Stimulated activated CD4-positive, alpha-beta T cell treated with anti-CD3 and anti-CD28 coated beads, TNF-alpha, amount 100 ng/mL, for 4 hours (primary cell): Measurements from ENCODE around the gene SHC1.

Experiments
- DNase-seq, 3 experiments: peaks; one replicate each; pipeline ENCODE4 v3.0.0-alpha.2; 2020; ENCODE audit warnings: low read depth in 3 of 3

Gene SHC1

GRCh38 chr1:155008015-155008941, 37.7 kb upstream of the SHC1 start:
- no peak for DNase-seq

DNA sequence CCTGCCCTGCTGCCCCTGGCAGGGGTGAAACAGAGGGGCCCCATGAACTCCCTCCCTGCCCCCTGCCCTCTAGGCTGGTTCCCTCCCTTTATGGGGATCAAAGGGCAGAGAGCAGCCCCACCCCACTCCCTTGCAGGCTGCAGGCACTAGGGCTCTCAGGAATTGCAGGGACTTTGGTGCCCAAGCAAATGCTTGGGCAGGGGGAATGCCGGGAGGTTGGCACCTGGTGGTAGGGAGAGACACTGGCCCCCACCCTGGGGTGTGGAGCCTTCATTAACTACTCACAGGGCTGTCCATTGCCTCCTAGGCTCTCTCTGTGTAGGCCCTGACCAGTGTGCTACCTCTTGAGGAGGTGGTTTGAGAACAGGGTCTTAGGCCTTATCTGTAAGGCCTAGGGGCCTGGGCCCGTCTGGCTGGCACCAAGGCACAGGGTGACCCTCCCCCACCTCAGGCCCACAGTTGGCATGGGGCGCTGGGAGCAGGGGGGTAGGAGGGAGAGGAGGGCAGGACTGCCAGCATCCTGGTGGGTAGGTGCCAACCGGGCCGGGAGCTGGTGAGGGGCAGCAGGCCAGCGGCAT, 36.8 kb upstream of the SHC1 start:
- no peak for DNase-seq

- no peak for DNase-seq
Measured at GRCh38 chr1:155006601-155007101, 36.1 kb upstream of the SHC1 start.

GRCh38 chr1:155005076-155006011, 34.8 kb upstream of the SHC1 start:
- no peak for DNase-seq

- no peak for DNase-seq
Measured at GRCh38 chr1:155004352-155005075, 34.0 kb upstream of the SHC1 start.

GRCh38 chr1:155003766-155004351, 33.3 kb upstream of the SHC1 start:
- no peak for DNase-seq

- no peak for DNase-seq
Measured at GRCh38 chr1:155003227-155003765, 32.7 kb upstream of the SHC1 start.

GRCh38 chr1:155002464-155003226, 32.1 kb upstream of the SHC1 start, which contains the start of gene ZBTB7B:
TSS of gene ZBTB7B (plus strand) at chr1:155002802. CDS start at chr1:155014661, 11,859 bp downstream.
- no peak for DNase-seq

DNA sequence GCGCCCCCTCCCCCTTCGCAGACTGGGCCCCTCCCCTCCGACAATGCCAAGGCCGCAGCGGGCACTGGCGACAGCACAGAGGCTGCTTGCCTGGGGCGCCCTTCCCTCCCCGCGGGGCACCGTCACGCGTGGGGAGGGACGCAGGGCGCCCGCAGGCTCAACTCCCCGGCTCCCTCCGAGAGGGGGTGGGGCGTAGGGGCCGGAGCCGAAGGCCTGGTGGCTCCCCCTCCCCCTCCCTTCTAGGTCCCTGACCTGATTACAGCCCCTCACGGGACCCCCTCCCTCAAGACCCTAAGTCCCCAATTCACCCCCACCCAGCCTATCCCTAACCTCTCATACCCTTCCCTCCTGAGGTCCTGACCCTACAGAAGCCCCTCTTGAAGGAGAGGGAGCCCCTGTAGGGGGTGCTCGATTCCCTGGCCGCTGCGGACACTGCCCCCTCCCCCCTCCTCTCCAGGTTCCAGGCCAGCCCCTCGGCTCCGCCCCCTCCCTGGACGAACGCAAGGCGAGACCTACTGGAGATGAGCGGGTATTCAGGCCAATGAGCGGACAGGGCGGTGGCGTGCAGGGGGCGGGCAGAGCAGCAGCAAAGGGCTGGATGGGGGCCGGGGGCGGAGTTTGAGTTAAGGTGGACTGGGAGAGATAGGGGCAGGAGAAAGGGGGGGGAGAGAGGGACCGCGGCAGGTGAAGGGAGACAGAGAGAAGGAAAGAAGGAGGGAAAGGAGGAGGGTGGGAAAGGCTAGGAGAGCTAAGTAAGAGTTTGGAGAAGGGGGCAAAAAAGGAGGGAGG, 31.3 kb upstream of the SHC1 start:
- peak; percentile 96 to 97 (median 97) for DNase-seq

DNA sequence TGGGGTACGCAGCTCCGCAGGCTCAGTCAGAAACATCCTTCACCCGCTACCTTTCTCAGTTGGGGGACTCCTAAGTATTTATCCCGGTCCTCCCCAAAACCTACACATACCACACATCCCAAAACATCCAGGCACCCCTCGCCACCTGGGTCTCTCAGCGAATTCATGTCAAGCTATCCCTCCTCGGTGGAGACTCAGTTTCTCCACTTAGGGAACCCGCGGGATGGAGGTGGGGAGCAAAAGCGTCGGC, 30.8 kb upstream of the SHC1 start:
- DNase-seq, result no peak

DNA sequence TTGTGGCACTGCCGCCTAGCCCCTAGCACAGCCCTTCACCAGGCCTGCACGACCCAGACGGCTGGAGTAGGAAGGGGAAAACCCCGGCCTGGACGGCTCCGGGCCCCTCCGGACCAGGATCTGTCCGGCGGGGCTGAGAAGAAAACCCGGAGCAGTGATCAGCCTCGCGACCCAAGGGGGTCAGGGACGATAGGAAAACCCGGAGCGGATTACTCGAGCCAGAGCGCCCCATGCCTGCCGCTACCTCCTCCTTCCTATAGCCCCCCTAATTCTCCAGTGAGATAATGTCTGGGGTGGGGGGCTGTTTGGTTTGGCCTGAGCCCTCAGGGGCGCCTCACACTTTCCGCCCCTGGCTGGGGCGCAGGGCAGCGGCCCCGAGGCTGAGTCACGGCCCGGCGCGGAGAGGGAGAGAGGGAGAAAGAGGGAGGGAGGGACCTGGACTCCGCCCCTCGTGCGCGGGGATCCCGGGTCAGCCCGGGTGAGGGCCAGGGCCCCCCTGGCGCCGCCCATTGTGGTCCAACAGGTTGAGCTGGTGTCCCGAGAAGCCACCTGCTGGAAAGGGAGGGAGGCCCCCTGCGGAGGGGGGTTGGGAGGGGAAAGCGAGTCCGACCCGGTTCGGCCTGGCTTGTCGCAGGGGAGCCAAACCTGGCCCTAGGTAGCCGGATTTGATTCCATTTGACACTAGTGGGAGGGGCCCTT, 30.3 kb upstream of the SHC1 start:
- peak in 2 of 3 experiments; percentile 58 to 69 for DNase-seq

GRCh38 chr1:155000411-155000725, 29.8 kb upstream of the SHC1 start:
- DNase-seq, result no peak

- DNase-seq, result no peak
Measured at GRCh38 chr1:154999571-155000410, 29.2 kb upstream of the SHC1 start.

DNA sequence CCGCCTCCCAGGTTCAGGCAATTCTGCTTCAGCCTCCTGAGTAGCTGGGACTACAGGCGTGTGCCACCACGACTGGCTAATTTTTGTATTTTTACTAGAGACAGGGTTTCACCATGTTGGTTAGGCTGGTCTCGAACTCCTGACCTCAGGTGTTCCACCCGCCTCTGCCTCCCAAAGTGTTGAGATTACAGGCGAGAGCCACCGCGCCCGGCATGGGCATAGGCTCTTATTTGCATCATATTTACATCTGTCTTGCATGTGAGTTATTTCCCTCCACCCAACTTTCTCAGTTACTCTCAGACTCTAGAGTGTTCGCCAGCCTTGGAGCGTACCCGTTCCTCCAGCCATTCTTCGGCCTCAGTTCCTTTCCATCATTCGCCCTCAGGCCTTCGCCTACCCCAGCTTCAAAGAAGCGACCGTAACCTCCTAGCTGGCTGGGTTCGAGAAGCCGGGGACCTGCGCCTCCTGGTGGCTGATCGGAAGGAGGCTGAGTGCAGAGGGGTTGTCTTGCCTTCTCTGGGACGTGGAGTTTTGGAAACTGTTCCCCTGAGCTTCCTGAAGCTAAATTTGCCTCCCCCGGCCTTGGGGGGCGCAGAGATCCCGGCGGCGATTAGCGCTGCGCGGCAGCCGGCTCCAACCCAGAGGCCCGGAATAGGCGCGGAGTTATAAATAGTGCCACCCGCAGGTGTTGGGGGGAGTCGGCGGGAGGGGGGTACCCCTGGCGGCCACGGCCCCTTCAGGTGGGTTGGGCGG, 28.4 kb upstream of the SHC1 start:
- no peak for DNase-seq

- no peak for DNase-seq
Measured at GRCh38 chr1:154998201-154998780, 27.7 kb upstream of the SHC1 start.

GRCh38 chr1:154996966-154997701, 26.6 kb upstream of the SHC1 start:
- DNase-seq, result no peak
